Measurements from ENCODE around the gene P3H2. TPM values are rescaled to one million over a fixed set of nuclear protein-coding genes. Genes with fewer than 3 reads are reported as not detected.
A peak's percentile ranks its signal among the peaks of the same experiment; 100 is the strongest.

P3H2 gene
- total RNA-seq, 4 donors from 2014 or later: 29.9 to 73.3 (median 54.5) TPM

GRCh38 chr3:190105876-190106275 is 14.8 kb downstream of the P3H2 start:
- no peaks in the 10 kb centered on the region for H3K27me3 ChIP-seq
- H3K9me3 ChIP-seq: no peaks in the 10 kb centered on the region
- H3K27ac ChIP-seq: no peak overlapping the region
- H3K4me3 ChIP-seq: no peak overlapping the region
- no peaks in the 10 kb centered on the region for H3K36me3 ChIP-seq
- peaks cover 3% of the 10 kb centered on the region for H3K4me1 ChIP-seq
- 41% methylated on average over 1 of the region's 1 CpG for WGBS
- no peak for TF ChIP-seq CTCF (IDR thresholded peaks at IDR 0.05)
- TF ChIP-seq EP300 (IDR thresholded peaks at IDR 0.05): no peak
- TF ChIP-seq POLR2AphosphoS5 (IDR thresholded peaks at IDR 0.05): no peak
- TF ChIP-seq POLR2A (IDR thresholded peaks at IDR 0.05): no peak
- DNase-seq (ENCODE audit: low spot score in 2 of 2): no peak

GRCh38 chr3:190101320-190102011 is 19.2 kb downstream of the P3H2 start:
- Histone ChIP-seq H3K36me3 (no peaks in the 10 kb centered on the region), H3K9me3 (no peaks in the 10 kb centered on the region), H3K27me3 (no peaks in the 10 kb centered on the region), H3K4me3 (peak overlapping the region; percentile 15), H3K4me1 (peaks cover 9% of the 10 kb centered on the region), H3K27ac (peak overlapping the region; percentile 29)
- TF ChIP-seq POLR2A (IDR thresholded peaks at IDR 0.05) (no peak), CTCF (IDR thresholded peaks at IDR 0.05) (no peak), EP300 (IDR thresholded peaks at IDR 0.05) (no peak), POLR2AphosphoS5 (IDR thresholded peaks at IDR 0.05) (no peak)
- DNase-seq (ENCODE audit: low spot score in 2 of 2): no peak
- WGBS: 26% methylated on average over 8 of the region's 8 CpGs

GRCh38 chr3:190099099-190099498 is 21.6 kb downstream of the P3H2 start:
- H3K27ac ChIP-seq: no peak overlapping the region
- peaks cover 15% of the 10 kb centered on the region for H3K4me1 ChIP-seq
- TF ChIP-seq CTCF (IDR thresholded peaks at IDR 0.05) (no peak), POLR2A (IDR thresholded peaks at IDR 0.05) (no peak), EP300 (IDR thresholded peaks at IDR 0.05) (no peak), POLR2AphosphoS5 (IDR thresholded peaks at IDR 0.05) (no peak)
- 47% methylated on average over 6 of the region's 6 CpGs for WGBS
- H3K4me3 ChIP-seq: no peak overlapping the region
- no peak for DNase-seq (ENCODE audit: low spot score in 2 of 2)
- no peaks in the 10 kb centered on the region for H3K36me3 ChIP-seq
- H3K27me3 ChIP-seq: no peaks in the 10 kb centered on the region
- H3K9me3 ChIP-seq: no peaks in the 10 kb centered on the region

- TF ChIP-seq EP300 (IDR thresholded peaks at IDR 0.05) (no peak), POLR2A (IDR thresholded peaks at IDR 0.05) (no peak), CTCF (IDR thresholded peaks at IDR 0.05) (no peak), POLR2AphosphoS5 (IDR thresholded peaks at IDR 0.05) (no peak)
- DNase-seq (ENCODE audit: low spot score in 2 of 2): no peak
- H3K36me3 ChIP-seq: no peaks in the 10 kb centered on the region
- peaks cover 18% of the 10 kb centered on the region for H3K4me1 ChIP-seq
- H3K27me3 ChIP-seq: no peaks in the 10 kb centered on the region
- H3K4me3 ChIP-seq: no peak overlapping the region
- no peaks in the 10 kb centered on the region for H3K9me3 ChIP-seq
- WGBS: 72% methylated on average over 3 of the region's 3 CpGs
- H3K27ac ChIP-seq: no peak overlapping the region
Observed at GRCh38 chr3:190097617-190098016, 23.1 kb downstream of the P3H2 start.

GRCh38 chr3:190097025-190097424 is 23.7 kb downstream of the P3H2 start:
- Histone ChIP-seq H3K27me3 (no peaks in the 10 kb centered on the region), H3K27ac (no peak overlapping the region), H3K4me3 (no peak overlapping the region), H3K9me3 (no peaks in the 10 kb centered on the region), H3K36me3 (no peaks in the 10 kb centered on the region), H3K4me1 (peaks cover 17% of the 10 kb centered on the region)
- WGBS: 87% methylated on average over 4 of the region's 4 CpGs
- TF ChIP-seq POLR2A (IDR thresholded peaks at IDR 0.05): no peak
- TF ChIP-seq CTCF (IDR thresholded peaks at IDR 0.05): no peak
- no peak for TF ChIP-seq EP300 (IDR thresholded peaks at IDR 0.05)
- no peak for TF ChIP-seq POLR2AphosphoS5 (IDR thresholded peaks at IDR 0.05)
- DNase-seq (ENCODE audit: low spot score in 2 of 2): no peak

Data from suprapubic skin (tissue), 4 donors.